ENCODE data around the gene ASS1. TPM values are rescaled to one million over a fixed set of nuclear protein-coding genes. Genes with fewer than 3 reads are reported as not detected.
"Not testable (repeated sequence)": the region's sequence is repeated elsewhere in the genome, so short reads cannot be mapped to it uniquely, and the experiment has no call there.

ASS1 gene
- total RNA-seq, 1 donor from 2014 or later, result 109 TPM

DNA sequence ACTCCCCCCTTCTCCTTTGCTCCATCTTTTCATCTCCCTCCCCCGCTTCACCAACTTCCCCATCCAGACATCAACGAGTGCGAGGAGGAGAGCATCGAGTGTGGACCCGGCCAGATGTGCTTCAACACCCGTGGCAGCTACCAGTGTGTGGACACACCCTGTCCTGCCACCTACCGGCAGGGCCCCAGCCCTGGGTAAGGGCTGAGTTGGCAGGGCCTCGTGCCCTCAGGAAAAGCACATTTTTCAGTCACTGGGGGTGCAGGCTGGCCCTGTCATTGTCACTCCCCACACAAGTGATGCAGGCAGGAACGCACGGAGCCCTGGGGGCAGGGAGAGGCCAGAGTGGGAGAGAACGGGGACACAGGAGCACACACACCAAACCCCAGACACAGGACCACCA, 12.4 kb upstream of the ASS1 start:
- peaks cover 4 to 18% (median 4%) of the 10 kb centered on the region in 3 donors for H3K27me3 ChIP-seq (ENCODE audit: control insufficient read depth in 3 of 3, insufficient read depth in 3 of 3, low read length in 3 of 3)
- H3K9me3 ChIP-seq (ENCODE audit: control insufficient read depth in 3 of 3, low read length in 3 of 3), result no peaks in the 10 kb centered on the region
- H3K4me1 ChIP-seq (ENCODE audit: control insufficient read depth in 3 of 3, insufficient read depth in 3 of 3, low read length in 3 of 3), result peaks cover 0 to under 1% (median 0%) of the 10 kb centered on the region in 3 donors

DNA sequence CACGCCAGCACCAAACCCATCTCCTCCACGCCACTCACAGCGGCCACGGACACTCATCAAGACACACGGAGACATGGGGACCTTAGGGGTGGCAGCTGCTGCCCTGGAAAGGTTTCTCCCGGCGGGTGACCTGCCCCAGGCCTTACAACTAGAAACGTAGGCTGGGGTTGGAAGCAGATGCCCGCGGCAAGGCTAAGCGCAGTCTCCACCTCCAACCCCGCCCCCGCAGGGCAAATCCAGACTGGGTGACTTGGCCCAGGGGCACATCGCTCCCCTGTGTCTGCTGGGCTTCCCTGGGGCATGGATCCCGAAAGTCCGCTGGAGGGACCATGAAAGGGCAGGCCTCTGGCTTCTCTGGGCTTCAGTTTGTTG, 12.0 kb upstream of the ASS1 start:
- H3K9me3 ChIP-seq (ENCODE audit: control insufficient read depth in 3 of 3, low read length in 3 of 3), result no peaks in the 10 kb centered on the region
- no peak overlapping the region for H3K4me3 ChIP-seq (ENCODE audit: low read length in 3 of 3)
- H3K36me3 ChIP-seq (ENCODE audit: control insufficient read depth in 3 of 3, insufficient read depth in 3 of 3, low read length in 3 of 3), result peaks cover 0 to 5% (median 0%) of the 10 kb centered on the region in 3 donors
- H3K9ac ChIP-seq (ENCODE audit: low read depth in 1 of 3, low read length in 3 of 3), result no peak overlapping the region
- H3K27ac ChIP-seq (ENCODE audit: low read depth, low read length), result no peak overlapping the region
- peaks cover 4 to 18% (median 4%) of the 10 kb centered on the region in 3 donors for H3K27me3 ChIP-seq (ENCODE audit: control insufficient read depth in 3 of 3, insufficient read depth in 3 of 3, low read length in 3 of 3)
- H3K4me1 ChIP-seq (ENCODE audit: control insufficient read depth in 3 of 3, insufficient read depth in 3 of 3, low read length in 3 of 3), result no peaks in the 10 kb centered on the region

More for the DNA sequence above, 12.4 kb upstream of the ASS1 start:
- no peak overlapping the region for H3K9ac ChIP-seq (ENCODE audit: low read depth in 1 of 3, low read length in 3 of 3)
- H3K4me3 ChIP-seq (ENCODE audit: low read length in 3 of 3), result no peak overlapping the region
- H3K36me3 ChIP-seq (ENCODE audit: control insufficient read depth in 3 of 3, insufficient read depth in 3 of 3, low read length in 3 of 3), result peaks cover 0 to 5% (median 0%) of the 10 kb centered on the region in 3 donors
- H3K27ac ChIP-seq (ENCODE audit: low read depth, low read length), result no peak overlapping the region

DNA sequence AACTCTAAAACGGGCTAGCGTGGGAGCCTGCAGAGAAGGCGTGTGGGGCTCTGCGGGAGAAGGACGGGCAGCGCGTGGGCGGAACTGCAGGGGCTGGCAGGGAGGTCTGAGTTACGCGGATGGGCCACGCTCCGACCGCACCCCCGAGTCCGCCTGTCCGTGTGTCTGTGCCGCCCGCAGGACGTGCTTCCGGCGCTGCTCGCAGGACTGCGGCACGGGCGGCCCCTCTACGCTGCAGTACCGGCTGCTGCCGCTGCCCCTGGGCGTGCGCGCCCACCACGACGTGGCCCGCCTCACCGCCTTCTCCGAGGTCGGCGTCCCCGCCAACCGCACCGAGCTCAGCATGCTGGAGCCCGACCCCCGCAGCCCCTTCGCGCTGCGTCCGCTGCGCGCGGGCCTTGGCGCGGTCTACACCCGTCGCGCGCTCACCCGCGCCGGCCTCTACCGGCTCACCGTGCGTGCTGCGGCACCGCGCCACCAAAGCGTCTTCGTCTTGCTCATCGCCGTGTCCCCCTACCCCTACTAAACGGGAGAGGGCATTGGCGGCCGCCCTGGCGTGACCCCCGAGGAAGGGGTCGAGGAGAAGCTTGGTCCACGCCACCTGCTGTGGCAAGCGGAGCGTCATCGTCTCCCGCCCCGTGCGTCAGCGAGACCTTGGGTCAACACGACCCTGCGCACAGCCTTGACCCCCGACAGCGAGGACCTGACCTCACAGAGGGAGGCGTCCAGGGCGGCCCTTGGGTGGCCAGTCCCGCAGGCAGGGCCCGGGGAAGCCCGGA, 11.4 kb upstream of the ASS1 start:
- no peak overlapping the region for H3K9ac ChIP-seq (ENCODE audit: low read depth in 1 of 3, low read length in 3 of 3)
- no peaks in the 10 kb centered on the region for H3K4me1 ChIP-seq (ENCODE audit: control insufficient read depth in 3 of 3, insufficient read depth in 3 of 3, low read length in 3 of 3)
- no peaks in the 10 kb centered on the region for H3K9me3 ChIP-seq (ENCODE audit: control insufficient read depth in 3 of 3, low read length in 3 of 3)
- peaks cover under 1 to 18% (median 4%) of the 10 kb centered on the region in 3 donors for H3K27me3 ChIP-seq (ENCODE audit: control insufficient read depth in 3 of 3, insufficient read depth in 3 of 3, low read length in 3 of 3)
- peaks cover 0 to 5% (median 0%) of the 10 kb centered on the region in 3 donors for H3K36me3 ChIP-seq (ENCODE audit: control insufficient read depth in 3 of 3, insufficient read depth in 3 of 3, low read length in 3 of 3)
- no peak overlapping the region for H3K27ac ChIP-seq (ENCODE audit: low read depth, low read length)
- peak overlapping the region in 1 of 3 donors; percentile 13 for H3K4me3 ChIP-seq (ENCODE audit: low read length in 3 of 3)

DNA sequence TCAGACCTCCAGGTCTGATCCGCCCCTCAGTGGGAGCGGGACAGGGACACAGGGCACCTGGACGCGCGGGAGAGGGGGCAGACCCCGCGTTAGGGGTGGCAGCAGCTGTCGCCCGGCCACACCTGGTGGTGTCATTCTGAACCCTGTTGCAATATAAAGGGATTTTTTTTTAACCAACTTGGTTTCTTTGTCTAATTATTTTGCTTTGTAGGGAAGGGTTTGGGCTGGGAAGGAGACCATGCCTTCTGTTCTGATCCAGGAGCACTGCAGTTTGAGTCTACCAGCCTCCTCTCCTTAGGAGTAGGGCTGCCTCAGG, 10.9 kb upstream of the ASS1 start:
- no peak overlapping the region for H3K27ac ChIP-seq (ENCODE audit: low read depth, low read length)
- H3K27me3 ChIP-seq (ENCODE audit: control insufficient read depth in 3 of 3, insufficient read depth in 3 of 3, low read length in 3 of 3), result peaks cover 0 to 16% (median 4%) of the 10 kb centered on the region in 3 donors
- H3K36me3 ChIP-seq (ENCODE audit: control insufficient read depth in 3 of 3, insufficient read depth in 3 of 3, low read length in 3 of 3), result peaks cover 0 to 5% (median 0%) of the 10 kb centered on the region in 3 donors
- H3K9ac ChIP-seq (ENCODE audit: low read depth in 1 of 3, low read length in 3 of 3), result no peak overlapping the region
- H3K4me1 ChIP-seq (ENCODE audit: control insufficient read depth in 3 of 3, insufficient read depth in 3 of 3, low read length in 3 of 3), result no peaks in the 10 kb centered on the region
- no peak overlapping the region for H3K4me3 ChIP-seq (ENCODE audit: low read length in 3 of 3)
- no peaks in the 10 kb centered on the region for H3K9me3 ChIP-seq (ENCODE audit: control insufficient read depth in 3 of 3, low read length in 3 of 3)

DNA sequence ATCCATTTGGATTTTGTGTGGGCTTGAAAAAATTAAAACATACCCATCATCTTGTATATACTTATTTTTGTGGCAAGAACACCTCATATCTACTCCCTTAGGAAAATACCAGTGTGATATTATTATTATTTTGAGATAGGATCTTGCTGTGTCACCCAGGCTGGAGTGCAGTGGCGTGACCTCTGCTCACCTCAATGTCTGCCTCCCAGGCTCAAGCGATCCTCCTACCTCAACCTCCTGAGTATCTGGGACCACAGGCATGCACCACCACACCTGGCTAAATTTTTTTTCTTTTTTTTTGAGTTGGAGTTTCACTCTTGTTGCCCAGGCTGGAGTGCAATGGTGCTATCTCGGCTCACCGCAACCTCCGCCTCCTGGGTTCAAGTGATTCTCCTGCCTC, 10.1 kb upstream of the ASS1 start:
- H3K27me3 ChIP-seq (ENCODE audit: control insufficient read depth in 3 of 3, insufficient read depth in 3 of 3, low read length in 3 of 3), result peaks cover 0 to 16% (median 4%) of the 10 kb centered on the region in 3 donors
- not testable (repeated sequence) for H3K9me3 ChIP-seq (ENCODE audit: control insufficient read depth in 3 of 3, low read length in 3 of 3)

DNA sequence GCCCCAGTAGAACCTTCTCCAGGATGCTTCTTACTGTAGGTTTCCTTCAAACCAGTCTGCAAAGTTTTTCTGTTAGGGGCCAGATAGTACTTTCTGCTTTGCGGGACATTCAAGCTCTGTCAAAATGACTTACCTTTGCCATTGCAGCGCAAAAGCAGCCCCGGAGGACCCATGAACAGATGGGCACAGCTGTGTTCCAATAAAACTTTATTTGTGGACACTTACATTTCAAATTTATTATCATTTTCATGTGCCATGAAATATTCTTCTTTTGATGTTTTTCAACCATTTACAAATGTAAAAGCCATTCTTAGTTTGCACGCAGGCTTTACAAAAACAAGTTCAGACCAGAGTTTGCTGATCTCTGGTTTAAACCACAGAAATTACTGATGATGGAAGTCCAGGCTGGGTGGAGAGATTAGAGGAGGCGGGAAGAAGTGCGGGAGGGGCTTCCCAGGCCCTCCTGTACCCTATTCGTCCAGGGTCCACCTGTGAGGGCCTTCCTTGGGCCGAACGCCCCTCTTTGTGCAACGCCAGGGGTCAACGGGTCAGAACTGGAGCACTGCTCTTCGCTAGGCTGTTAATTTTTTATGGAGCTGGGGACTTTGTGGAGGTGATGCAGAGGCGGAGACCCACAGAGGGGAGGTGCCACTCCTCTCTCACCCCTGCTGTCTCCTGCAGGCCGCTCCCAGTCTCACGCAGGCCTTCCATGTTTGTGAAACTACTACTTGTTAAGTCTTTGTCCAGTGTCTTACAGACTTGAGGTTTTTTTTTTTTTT, 7.6 kb upstream of the ASS1 start:
- no peak overlapping the region for H3K9ac ChIP-seq (ENCODE audit: low read depth in 1 of 3, low read length in 3 of 3)
- no peak overlapping the region for H3K27ac ChIP-seq (ENCODE audit: low read depth, low read length)
- no peaks in the 10 kb centered on the region for H3K36me3 ChIP-seq (ENCODE audit: control insufficient read depth in 3 of 3, insufficient read depth in 3 of 3, low read length in 3 of 3)
- peaks cover 0 to 6% (median 0%) of the 10 kb centered on the region in 3 donors for H3K9me3 ChIP-seq (ENCODE audit: control insufficient read depth in 3 of 3, low read length in 3 of 3)
- H3K4me1 ChIP-seq (ENCODE audit: control insufficient read depth in 3 of 3, insufficient read depth in 3 of 3, low read length in 3 of 3), result no peaks in the 10 kb centered on the region
- H3K27me3 ChIP-seq (ENCODE audit: control insufficient read depth in 3 of 3, insufficient read depth in 3 of 3, low read length in 3 of 3), result peaks cover 0 to 14% (median 4%) of the 10 kb centered on the region in 3 donors
- no peak overlapping the region for H3K4me3 ChIP-seq (ENCODE audit: low read length in 3 of 3)

More for the DNA sequence above, 10.1 kb upstream of the ASS1 start:
- not testable (repeated sequence) for H3K4me1 ChIP-seq (ENCODE audit: control insufficient read depth in 3 of 3, insufficient read depth in 3 of 3, low read length in 3 of 3); H3K9ac ChIP-seq (ENCODE audit: low read depth in 1 of 3, low read length in 3 of 3); H3K36me3 ChIP-seq (ENCODE audit: control insufficient read depth in 3 of 3, insufficient read depth in 3 of 3, low read length in 3 of 3); H3K4me3 ChIP-seq (ENCODE audit: low read length in 3 of 3); H3K27ac ChIP-seq (ENCODE audit: low read depth, low read length)

DNA sequence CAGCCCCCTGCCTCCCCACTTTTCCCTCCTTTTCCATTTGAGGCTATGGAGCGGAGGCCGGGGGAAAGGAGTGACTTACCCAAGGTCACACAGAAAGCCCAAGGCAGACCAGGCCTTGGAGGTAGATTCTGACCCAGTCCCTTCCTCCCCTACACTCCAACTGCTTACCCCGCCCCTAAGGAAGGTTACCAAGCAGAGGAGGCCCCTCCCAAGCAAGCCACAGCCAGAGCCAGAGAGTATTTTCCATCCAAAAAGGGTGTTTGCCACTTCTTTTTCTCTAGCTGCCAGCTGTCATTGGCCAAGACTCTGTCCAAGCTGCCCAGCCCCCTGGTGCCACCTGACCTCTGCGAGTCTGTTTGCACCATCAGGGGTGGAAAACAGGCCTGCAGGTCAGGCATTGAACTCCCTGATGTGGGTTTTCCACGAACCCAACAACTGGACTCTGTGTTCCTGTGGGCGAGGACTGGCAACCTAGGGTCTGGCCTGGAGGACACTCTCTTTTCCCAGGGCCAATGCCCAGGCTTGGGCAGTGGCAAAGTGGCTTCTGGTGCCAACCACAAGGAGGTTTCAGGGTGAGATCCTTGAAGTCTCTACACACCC, 6.3 kb upstream of the ASS1 start:
- H3K4me1 ChIP-seq (ENCODE audit: control insufficient read depth in 3 of 3, insufficient read depth in 3 of 3, low read length in 3 of 3), result no peaks in the 10 kb centered on the region
- H3K9me3 ChIP-seq (ENCODE audit: control insufficient read depth in 3 of 3, low read length in 3 of 3), result peaks cover 0 to 6% (median 0%) of the 10 kb centered on the region in 3 donors
- H3K4me3 ChIP-seq (ENCODE audit: low read length in 3 of 3), result no peak overlapping the region
- H3K27ac ChIP-seq (ENCODE audit: low read depth, low read length), result no peak overlapping the region
- H3K36me3 ChIP-seq (ENCODE audit: control insufficient read depth in 3 of 3, insufficient read depth in 3 of 3, low read length in 3 of 3), result no peaks in the 10 kb centered on the region
- H3K27me3 ChIP-seq (ENCODE audit: control insufficient read depth in 3 of 3, insufficient read depth in 3 of 3, low read length in 3 of 3), result peaks cover 0 to 5% (median 0%) of the 10 kb centered on the region in 3 donors
- no peak overlapping the region for H3K9ac ChIP-seq (ENCODE audit: low read depth in 1 of 3, low read length in 3 of 3)

DNA sequence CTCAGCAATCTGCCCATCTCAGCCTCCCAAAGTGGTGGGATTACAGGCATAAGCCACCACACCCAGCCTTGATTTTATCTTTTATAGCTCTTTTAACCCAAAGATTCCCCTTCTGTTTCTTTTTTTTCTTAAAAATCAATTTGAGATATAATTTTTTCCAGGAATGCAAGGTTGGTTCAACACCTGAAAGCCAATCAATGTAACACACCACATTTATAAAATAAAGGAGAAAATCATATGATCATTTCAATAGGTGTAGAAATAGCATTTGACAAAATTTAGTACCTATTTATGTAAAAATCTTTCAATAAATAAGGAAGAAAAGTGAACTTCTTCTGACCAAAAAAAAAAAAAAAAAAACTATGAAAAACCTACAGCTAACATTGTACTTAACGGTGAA, 3.7 kb upstream of the ASS1 start:
- H3K27ac ChIP-seq (ENCODE audit: low read depth, low read length), result no peak overlapping the region
- H3K27me3 ChIP-seq (ENCODE audit: control insufficient read depth in 3 of 3, insufficient read depth in 3 of 3, low read length in 3 of 3), result no peaks in the 10 kb centered on the region
- H3K4me1 ChIP-seq (ENCODE audit: control insufficient read depth in 3 of 3, insufficient read depth in 3 of 3, low read length in 3 of 3), result peaks cover 9 to 11% (median 10%) of the 10 kb centered on the region in 3 donors
- H3K36me3 ChIP-seq (ENCODE audit: control insufficient read depth in 3 of 3, insufficient read depth in 3 of 3, low read length in 3 of 3), result no peaks in the 10 kb centered on the region
- H3K9me3 ChIP-seq (ENCODE audit: control insufficient read depth in 3 of 3, low read length in 3 of 3), result peaks cover 0 to 6% (median 0%) of the 10 kb centered on the region in 3 donors
- H3K9ac ChIP-seq (ENCODE audit: low read depth in 1 of 3, low read length in 3 of 3), result no peak overlapping the region
- H3K4me3 ChIP-seq (ENCODE audit: low read length in 3 of 3), result no peak overlapping the region

DNA sequence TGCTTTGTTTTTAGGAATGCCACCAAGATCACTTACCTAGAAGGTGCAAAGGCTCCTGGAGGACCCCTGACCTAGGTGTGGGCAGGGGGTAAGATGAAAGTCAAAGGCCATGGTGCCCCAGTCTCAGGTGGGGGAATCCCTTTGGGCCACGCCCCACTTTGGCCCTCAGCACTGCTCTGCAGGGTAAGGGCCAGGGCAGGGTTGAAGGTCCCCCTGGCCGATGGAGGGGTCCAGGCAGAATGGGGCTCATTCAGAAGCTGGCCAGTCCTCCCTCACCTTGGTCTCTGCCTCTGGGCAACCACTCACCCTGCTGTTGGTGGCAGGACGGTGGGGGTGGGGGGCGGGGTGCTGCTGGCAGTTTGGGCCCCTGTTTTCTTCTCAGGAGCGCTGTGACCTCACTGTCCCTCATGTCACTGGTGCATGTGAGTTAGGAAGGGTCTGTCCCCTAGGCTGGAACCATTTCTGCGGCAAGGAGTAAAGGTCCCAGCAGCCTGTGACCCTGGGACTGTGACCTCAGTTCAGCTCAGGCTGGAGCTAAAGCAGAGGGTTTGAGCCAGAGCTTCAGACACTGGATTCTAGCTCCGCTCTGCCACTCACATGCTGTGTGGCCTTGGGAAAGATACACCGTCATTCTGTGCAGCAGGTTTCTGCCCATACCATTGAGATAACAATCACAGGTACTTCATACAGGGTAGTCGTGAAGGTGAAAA, 1.9 kb upstream of the ASS1 start:
- H3K36me3 ChIP-seq (ENCODE audit: control insufficient read depth in 3 of 3, insufficient read depth in 3 of 3, low read length in 3 of 3), result no peaks in the 10 kb centered on the region
- no peak overlapping the region for H3K27ac ChIP-seq (ENCODE audit: low read depth, low read length)
- peaks cover 27 to 29% (median 28%) of the 10 kb centered on the region in 3 donors for H3K4me1 ChIP-seq (ENCODE audit: control insufficient read depth in 3 of 3, insufficient read depth in 3 of 3, low read length in 3 of 3)
- H3K27me3 ChIP-seq (ENCODE audit: control insufficient read depth in 3 of 3, insufficient read depth in 3 of 3, low read length in 3 of 3), result no peaks in the 10 kb centered on the region
- no peak overlapping the region for H3K4me3 ChIP-seq (ENCODE audit: low read length in 3 of 3)
- peaks cover 0 to 6% (median 0%) of the 10 kb centered on the region in 3 donors for H3K9me3 ChIP-seq (ENCODE audit: control insufficient read depth in 3 of 3, low read length in 3 of 3)
- no peak overlapping the region for H3K9ac ChIP-seq (ENCODE audit: low read depth in 1 of 3, low read length in 3 of 3)
